ENCODE measurements around the gene BLOC1S5.
"Not testable (repeated sequence)": the region's sequence is repeated elsewhere in the genome, so short reads cannot be mapped to it uniquely, and the experiment has no call there.

The BLOC1S5 gene

DNA sequence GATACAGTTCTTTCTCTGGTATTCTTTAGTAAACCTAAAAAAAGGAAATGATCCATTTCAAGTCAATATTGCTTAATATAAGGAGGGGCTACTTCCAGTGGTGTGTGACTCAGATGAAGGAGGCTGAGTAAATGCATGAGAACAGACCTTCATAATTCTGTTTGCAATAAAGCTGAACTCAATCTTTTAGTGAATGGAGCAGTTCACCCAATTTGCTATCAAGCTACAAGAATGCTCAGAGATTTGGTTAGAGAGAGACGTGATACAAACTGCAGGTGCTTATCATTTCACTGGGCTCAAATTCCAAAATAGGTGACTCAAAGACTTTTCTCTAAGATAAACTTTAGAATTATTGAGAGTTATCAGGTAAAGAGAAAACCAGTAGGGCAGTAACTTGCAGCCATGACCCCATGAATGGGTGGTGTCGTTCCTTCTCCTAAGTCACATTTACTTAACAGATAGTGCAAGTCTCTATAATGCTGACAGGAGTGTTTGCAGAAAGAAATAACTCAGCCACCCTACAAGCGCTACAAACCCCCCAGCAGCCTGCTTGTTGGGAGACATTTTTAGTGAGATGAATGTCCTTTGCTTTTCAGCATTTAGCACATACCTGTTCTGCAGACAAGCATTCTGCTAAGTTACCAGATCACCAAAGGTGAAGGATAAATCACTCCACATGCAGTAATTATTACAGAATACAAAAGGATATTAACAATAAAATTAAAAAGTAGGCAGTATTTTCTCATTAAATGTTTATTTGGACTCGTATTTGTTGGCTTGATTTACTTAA is 16.4 kb upstream of the BLOC1S5 start:
- DNase-seq (ENCODE audit: low spot score): no peak

DNA sequence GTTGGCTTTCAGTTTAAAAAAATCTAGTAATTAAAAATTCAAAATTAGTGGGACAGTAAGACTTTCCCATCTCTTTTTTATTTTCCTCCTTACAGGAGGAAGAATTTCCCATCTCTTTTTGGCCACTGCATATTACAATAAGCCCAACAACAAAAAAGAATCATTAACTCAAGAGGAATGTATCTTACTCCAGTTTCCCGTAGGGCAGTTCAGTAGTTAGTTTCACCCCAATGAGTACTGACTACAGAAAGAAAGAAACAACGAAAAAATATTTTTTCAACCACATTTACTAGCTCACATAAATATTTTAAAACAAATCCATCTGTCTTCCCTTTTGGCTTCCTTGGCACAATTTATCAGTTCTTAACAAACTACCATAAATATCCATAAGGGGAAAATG is 14.9 kb upstream of the BLOC1S5 start:
- no peak for DNase-seq (ENCODE audit: low spot score)

DNA sequence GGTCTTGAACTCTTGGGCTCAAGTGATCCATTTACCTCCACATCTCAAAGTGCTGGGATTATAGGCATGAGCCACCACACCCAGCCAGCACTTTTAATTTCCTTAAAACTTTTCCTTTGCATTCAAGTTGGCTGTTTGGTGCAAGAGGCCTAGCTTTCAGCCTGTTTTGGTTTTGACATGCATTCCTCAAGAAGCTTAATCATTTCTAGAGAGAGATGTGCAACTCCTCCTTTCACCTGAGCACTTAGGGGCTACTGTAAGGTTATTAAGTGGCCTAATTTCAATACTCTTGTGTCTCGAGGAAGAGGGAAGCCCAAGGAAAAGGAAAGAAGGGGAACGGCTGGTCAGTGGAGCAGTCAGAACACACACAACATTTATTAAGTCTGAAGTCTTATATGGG is 13.8 kb upstream of the BLOC1S5 start:
- DNase-seq (ENCODE audit: low spot score): no peak

DNA sequence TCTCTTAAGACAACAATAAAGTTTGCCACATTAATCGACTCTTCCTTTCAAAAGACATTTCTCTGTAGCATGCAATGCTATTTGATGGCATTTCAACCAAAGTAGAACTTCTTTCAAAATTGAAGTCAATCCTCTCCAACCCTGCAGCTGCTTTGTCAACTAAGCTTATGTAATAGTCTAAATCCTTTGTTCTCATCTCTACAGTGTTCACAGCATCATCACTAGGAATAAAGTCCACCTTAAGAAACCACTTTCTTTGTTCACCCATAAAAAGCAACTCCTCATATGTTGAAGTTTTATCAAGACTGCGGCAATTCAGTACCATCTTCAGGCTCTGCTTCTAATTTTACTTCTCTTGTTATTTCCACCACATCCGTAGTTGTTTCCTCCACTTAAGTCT is 11.5 kb upstream of the BLOC1S5 start:
- DNase-seq (ENCODE audit: low spot score): no peak

DNA sequence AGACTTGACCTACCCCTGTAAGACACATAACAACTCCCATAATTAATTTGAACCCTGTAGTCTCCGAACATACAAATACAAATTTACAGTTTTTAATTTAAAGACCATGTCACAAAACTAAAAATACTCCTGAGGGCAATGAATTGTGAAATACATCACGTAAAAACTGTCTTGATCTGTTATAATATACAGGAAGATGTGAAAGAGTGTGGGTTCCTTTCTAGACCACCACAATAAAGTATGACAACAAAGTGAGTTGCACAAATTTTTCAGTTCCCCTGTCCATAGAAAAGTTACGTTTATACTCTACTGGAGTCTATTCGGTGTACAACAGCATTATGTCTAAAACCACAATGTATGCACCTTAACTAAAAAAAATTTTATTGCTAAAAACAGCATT is 11.0 kb upstream of the BLOC1S5 start:
- DNase-seq (ENCODE audit: low spot score): no peak

DNA sequence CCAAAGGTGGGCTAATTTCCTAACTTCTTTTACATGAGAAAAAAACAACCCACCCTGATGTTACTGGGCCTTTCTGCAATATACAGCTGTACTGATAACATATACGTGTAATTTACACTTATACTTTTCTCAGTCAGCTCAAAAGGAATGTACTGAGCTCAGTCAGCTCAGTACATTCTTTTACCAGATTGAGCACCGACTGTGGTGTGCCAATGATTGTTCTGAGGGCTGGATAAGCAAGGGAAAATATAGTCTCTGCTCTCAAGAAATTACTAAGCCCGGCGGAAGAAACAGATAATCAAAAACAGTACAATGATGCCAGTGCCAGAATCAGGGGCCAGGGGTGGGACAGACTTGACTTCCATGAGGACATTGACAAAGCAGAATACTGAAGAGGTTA is 10.0 kb upstream of the BLOC1S5 start:
- DNase-seq (ENCODE audit: low spot score): no peak

DNA sequence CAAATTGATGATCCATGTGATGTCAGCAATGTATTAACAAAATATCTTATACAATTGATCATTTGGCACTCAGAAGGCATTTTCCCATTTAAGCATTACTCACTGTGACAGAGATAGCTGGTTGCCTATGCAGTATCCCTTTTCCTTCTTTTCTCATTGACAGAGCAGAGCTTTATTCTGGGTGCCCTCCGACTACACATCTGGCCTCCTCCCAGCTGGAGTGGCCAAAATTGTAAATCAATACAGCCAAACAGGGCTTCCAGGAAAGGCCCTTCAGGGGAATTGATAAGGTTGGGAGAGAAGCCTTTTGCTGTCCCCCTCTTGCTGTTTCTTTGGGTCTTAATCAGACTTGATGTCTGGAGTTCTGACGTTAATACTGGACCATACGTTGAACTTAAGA is 9.6 kb upstream of the BLOC1S5 start:
- DNase-seq (ENCODE audit: low spot score): no peak

DNA sequence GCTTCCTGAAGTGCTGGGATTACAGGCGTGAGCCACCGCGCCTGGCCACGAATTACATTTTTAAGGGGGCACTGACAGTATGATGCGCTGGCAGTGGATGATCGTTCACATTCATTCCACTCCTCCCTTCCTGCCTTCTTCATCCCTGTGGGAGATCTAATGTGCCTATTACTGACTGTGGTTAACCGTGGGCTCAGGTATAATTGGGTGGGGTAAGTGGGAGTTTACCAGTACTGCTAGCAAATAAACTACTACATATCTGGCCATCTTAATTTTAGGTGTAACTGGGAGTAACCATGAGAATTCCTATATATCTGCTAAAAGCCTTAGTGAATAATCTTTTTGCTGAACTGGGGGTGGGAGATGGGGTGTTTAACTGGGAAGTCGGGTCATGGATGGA is 6.5 kb upstream of the BLOC1S5 start:
- DNase-seq (ENCODE audit: low spot score): no peak

DNA sequence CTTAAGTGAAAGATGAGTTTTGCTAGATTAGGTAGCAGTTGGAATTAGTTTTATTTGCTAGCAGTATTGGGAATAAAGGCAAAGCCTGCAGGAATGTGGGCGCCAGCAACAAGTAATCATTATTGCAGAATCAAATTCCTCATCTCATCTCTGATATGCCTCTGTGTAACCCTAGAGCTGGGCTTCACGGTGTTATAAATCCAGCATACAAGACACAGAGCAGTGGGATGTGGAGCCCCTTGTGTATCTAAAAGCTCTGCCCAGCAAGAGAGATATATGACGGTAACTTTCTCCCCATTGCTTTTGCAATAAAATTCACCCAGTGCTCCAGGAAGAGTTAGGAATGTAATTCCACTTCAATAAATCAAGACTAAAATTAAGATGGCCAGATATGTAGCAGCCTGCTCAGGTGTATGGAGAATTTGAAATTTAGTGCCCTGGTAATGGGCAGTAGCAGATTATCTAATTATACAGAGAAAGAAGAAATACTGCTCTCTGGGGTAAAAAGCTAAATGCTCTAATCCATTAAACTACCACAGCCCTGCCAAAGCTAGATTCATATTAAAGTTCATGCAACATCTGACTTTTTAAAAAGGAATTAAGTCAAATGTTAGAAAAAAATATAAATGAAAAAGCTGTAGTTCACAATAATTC is 5.6 kb upstream of the BLOC1S5 start:
- DNase-seq (ENCODE audit: low spot score): no peak

DNA sequence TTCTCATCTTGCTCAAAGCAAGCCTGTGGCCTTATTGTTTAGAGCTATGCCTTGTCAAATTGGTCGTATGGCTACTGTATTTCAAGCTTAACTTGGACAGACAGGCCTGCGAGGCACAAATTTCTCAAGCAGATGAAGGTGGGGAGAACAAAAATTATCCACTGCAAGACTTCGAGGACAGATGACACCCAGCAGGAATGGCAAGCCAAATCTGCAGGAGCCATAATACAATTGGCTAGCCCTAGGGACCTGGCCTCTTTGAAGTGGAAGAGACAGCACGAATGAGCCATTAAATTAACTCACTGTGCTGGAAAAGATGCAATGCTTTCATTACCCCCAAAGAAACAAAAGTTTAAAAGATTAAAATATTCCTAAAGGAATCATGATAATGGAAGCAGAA is 5.0 kb upstream of the BLOC1S5 start:
- no peak for DNase-seq (ENCODE audit: low spot score)

DNA sequence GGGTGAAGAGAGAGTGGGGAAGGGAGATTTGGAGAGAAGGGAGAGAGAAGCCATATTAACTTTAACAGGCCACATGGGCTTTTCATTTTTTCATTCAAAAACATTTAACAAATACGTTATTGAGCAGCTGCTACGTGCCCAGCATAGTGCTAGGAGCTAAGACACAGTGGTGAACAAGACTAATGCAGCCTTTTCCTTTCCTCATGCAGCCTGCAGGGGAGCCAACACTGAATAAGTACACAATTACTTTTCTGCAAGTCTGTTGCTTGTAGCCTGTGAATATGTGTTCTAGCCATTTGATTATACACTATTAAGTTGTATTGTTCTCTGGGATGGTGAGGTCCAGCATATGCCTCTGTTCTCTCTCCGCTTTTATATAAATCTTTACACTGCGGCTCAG is 1.9 kb upstream of the BLOC1S5 start:
- no peak for DNase-seq (ENCODE audit: low spot score)

DNA sequence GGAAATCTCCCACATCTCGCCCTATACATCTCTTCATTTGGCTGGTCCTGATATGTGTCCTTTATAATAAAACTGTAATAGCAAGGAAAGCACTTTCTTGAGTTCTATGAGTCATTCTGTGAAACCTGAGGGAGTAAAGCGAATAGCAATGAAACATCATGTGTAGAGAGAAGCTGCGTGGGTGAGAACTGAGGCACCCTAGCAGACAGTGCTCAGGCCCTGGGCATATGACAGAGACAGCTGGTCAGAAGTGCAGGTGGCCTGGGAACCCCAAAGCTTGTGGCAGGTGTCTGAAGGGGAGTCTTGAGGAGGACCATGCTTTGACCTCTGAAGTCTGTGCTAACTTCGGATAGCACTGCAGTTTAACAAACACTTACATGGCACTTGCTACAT is 1.3 kb upstream of the BLOC1S5 start:
- DNase-seq (ENCODE audit: low spot score): no peak

DNA sequence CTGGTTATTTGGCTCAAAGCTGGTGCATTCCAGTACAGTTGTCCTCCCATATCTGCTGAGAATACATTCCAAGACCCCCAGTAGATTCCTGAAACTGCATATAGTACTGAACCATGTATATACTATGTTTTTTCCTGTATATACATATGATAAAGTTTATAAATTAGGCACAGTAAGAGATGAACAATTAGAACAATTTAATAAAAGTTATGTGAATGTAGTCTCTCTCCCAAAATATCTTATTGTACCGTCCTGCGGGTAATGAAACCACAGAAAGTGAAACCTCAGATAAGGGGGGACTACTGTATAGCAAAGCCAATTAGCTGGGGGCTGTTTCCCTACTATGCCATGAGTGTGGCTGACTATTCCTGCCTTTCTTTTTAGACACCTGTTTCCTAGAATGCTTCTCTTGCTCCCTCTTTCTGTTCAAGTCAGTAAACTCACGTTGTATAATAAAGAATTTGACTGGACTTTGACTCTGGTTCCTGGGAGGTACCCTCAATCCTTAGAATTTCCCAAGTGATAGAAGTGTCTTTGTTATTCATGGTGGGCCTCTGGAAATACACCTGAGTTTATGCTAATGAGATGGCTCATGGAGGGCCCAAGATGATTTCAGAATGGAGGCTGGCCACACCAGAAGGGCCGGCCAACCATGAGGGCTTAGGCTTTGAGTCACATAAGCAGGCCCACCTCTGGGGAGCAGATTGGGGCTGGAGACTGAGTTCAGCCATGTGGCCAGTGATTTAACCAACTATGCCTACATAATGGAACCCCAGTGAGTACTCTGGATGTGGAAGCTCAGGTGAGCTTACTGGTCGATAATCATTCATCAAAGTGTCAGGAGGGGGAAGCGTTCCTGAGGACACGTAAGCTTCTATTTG is 689 bp upstream of the BLOC1S5 start:
- DNase-seq (ENCODE audit: low spot score): no peak

DNA sequence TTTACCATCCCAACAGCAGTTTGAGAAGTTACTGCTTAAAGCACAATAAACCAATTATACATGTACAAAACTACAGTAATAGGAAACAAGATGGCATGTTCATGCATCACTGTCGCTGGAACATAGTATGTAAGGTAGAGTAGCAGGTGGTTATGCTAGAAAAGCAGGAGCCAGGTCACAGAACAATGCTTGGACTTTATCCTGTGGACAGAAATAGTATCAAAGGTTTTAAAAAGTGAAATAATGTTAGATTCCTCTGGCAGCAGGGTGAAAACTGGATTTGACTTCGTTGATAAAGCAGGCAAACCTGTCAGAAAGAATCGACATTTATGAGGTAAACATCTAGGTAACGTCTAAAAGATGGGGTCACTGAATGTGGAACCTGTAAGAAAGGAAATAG is 2.5 kb downstream of the BLOC1S5 start:
- no peak for DNase-seq (ENCODE audit: low spot score)

DNA sequence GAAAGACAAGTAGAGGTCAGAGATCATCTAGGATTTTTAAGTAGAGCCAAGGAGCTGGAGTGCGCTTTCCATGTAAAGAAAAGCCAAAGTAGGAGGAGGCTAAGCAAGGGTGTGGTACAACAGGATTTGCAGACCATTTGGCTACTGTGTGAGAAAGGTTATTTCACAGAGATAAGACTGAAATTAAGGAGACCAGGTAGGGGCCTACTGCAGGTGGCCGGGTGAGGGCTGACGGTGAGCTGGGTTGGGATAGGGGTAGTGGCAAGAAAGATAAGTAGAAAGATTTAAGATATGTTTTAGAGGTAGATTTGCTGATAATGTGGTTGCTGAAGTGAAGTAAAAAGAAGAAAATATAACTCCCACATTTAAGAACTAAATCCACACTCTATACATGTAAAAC is 3.8 kb downstream of the BLOC1S5 start:
- DNase-seq (ENCODE audit: low spot score): no peak

DNA sequence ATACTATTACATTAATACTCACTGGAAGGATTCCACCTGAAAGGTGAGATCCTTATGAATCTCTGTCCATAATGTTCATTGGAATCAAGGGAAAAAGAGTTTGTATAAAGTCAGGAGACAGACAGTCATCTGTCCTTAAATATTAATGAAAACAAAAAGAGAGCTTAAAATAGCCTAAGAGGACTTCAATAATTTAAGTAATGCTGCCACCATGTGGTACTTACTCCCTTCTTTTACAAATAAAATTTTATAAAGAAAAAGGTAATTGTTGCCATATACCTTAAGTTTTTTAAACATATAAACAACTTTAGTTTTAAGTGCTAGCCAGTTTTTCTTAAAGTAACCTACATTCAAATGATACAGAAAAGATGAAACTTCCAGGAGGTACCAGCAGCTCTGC is 5.1 kb downstream of the BLOC1S5 start:
- DNase-seq (ENCODE audit: low spot score): peak; percentile 47

DNA sequence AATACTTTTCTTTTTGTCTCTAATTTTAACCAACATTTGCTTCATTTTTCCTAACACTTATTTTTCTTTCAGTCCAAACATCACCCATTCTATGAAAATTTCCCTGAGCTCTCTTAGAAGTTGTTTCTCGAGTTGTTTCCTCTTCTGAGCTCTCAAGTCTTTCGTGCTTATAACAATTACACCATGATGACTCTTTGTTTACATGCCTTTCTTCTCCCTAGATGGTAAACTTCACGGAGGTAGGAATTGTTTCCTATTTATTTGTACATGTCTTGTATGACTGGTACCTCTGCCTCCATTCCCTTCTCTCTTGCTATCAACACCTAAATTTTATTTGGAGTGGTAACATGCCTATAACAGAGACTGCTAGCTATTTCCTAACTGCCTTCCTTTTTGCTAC is 6.4 kb downstream of the BLOC1S5 start:
- DNase-seq (ENCODE audit: low spot score): no peak

DNA sequence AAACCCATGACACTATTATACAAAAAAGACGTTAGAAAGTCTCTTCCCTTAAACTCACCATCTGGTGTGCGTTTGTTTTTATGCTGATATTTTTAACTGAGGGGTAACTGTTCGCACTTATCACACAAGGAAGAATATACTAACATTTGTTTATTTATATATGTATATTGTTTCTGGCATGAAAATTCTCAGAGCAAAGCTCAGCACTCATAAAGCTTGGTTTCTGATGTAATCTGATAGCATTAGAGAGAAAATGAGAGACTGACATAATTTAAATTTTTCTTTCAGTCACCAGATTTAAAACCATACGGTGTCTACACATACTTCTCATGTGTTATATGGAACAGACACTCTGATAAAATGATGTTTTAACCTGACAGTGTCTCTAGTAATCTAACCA is 6.9 kb downstream of the BLOC1S5 start:
- no peak for DNase-seq (ENCODE audit: low spot score)

DNA sequence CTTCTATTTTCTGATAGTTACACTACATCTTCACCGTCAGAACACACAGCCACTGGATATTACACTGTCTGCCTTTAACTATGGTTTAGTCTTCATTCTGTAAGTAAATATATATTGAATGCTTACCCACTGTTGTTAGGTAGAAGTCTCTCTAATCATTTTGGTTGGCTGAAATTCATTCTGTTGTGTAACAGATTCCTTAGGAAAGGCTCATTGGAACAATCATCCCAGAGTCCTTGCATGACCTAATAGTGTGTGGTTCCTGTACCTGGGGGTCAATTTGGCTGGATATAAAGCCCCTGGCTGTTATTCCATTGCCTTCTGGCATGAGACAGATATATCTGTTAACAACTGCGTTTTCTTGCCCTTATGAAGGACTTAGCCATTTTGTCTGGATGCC is 9.9 kb downstream of the BLOC1S5 start:
- DNase-seq (ENCODE audit: low spot score): no peak

DNA sequence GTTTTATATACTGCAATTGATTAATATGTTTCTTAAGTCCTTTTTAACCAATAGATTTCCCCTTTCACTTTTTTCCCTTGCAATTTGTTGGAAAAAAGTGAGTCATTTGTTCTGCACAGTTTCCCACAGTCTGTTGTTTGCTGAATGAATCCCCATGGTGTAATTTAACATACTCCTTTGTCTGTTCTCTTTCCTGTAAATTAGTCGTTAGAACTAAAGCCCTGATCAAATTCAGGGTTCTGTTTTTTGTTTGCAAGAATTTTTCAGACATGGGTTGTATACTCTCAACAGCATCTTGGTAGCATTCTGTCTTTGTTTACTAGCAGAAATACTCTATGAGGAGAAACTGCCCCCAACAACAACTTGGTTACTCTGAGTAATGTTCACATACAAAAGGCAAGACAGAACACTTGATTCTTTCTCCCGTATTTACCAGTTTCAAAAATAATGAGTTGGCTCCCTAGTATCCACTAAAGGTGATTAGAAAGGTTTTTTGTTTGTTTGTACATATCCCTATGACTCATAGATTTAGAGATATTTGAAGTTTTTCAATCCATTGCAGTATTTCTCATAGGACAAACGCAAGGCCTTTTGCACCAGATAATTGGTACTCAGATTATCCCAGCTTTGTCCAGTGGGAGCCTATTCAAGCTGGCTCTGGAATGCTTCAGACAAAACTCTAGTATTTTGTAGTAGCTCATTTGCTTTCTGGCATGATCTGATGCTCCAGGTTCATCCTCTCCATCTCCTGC is 16.5 kb downstream of the BLOC1S5 start:
- peak; percentile 56 for DNase-seq (ENCODE audit: low spot score)

DNA sequence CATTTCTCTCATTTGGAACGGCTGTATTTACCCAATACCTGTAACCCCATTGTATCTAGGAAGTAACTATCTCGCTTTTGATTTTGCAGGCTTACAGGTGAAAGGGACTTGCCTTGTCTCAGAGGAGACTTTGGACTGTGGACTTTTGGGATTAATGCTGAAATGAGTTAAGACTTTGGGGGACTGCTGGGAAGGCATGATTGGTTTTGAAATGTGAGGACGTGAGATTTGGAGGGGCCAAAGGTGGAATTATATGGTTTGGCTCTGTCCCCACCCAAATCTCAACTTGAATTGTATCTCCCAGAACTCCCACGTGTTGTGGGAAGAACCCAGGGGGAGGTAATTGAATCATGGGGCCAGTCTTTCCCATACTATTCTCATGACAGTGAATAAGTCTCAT is 18.4 kb downstream of the BLOC1S5 start:
- DNase-seq (ENCODE audit: low spot score): not testable (repeated sequence)

DNA sequence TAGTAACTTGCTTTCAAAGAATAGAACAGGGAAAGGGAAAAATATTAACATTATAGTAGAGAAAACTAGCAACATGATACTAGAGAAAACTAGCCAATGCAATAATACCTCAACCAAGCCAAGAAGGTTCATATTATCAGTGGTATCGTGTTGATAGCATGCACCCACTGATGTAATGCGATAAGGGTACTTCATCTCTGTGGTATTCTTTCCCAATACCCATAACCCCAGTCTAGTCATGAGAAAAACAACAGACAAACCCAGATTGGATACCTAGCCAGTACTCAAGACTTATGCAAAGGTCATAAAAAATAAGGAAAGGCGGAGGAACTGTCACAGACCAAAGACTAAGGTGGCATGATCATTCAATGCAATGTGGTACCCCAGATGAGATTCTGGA is 21.0 kb downstream of the BLOC1S5 start:
- no peak for DNase-seq (ENCODE audit: low spot score)
